Breast epithelium (tissue), 3 donors: ENCODE data around the gene POLR2J3.
"Not testable (repeated sequence)": the region's sequence is repeated elsewhere in the genome, so short reads cannot be mapped to it uniquely, and the experiment has no call there.

Experiments used
- POLR2A ChIP-seq: fragments of 450-650 bp; IDR thresholded peaks from one replicate; pipeline ENCODE4 v1.6.1; 2016; ENCODE audit warnings: antibody characterized with exemption, mild to moderate bottlenecking, moderate library complexity
- TF ChIP-seq, protein P1 (sequence below), 3 donors: fragments of 450-650 bp; IDR thresholded peaks; one replicate each; pipeline ENCODE4 v1.5.1; 2016 to 2017; ENCODE audit warnings: antibody characterized with exemption in 3 of 3, mild to moderate bottlenecking in 3 of 3, moderate library complexity in 3 of 3

DNA sequence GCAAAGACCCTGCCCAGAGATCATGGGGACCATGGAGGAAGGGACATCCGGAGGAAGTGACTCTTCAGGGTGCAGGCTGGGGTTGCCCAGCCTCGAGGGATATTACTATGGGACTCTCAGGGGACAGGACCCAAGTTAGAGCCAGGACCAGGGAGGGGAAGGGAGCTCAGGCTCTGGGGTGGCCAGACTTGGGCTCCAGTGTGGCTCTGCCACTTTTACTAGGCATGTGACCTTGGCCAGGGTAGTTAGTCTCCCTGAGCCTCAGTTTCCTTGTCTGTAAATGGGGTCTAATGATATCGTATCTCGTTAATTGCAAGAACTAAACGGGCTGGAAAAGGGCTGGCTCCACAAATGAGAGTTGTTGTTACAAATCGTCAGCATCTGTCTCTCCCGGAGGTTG, 38.1 kb upstream of the POLR2J3 start:
- TF ChIP-seq, protein P1, sequence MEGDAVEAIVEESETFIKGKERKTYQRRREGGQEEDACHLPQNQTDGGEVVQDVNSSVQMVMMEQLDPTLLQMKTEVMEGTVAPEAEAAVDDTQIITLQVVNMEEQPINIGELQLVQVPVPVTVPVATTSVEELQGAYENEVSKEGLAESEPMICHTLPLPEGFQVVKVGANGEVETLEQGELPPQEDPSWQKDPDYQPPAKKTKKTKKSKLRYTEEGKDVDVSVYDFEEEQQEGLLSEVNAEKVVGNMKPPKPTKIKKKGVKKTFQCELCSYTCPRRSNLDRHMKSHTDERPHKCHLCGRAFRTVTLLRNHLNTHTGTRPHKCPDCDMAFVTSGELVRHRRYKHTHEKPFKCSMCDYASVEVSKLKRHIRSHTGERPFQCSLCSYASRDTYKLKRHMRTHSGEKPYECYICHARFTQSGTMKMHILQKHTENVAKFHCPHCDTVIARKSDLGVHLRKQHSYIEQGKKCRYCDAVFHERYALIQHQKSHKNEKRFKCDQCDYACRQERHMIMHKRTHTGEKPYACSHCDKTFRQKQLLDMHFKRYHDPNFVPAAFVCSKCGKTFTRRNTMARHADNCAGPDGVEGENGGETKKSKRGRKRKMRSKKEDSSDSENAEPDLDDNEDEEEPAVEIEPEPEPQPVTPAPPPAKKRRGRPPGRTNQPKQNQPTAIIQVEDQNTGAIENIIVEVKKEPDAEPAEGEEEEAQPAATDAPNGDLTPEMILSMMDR (IDR thresholded peaks at IDR 0.05), result not testable (repeated sequence)
- not testable (repeated sequence) for TF ChIP-seq POLR2A
